ENCODE data around the gene HOXD9.

HOXD9 gene

DNA sequence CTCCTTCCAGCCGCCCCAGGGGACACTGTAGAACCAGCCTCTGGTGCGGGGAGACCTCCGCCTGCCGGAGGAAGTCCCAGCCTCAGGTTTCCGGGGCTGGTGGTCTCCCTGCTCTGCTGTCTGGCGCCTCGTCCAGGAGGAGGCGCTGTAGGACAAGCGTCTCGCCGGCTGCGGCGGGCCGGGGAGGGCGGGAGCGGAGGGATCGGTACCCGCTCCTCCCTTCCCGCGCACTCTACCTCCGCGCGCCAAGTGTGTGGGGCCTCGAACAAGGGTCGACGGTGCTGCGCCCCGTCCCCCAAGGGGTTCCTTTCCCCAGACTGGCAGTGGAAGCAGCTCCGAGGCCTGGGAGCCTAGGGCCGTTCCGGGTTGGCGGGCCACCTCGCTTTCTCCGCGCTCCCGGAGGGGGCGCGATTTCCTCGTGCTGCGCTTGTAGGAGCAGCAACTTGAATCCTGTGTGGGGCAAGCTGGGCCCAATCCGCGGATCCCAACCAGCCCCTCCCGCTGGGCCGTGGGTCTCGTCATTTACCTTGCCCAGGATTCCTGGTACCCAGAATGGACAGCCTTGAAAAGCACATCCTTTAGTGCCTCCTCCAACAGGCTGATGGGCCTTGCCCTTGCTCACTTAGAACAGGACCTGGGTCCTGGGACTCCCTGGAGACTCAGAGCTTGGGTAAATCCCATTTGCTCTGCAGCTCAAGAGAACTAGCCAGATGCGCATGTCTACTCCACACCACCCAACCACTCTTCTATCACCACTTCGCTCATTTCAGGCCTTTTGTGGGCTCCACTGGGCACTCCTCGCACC, 18.2 kb downstream of the HOXD9 start:
- peak; percentile 37 to 40 for DNase-seq

- DNase-seq, result no peak
These were observed 19.8 kb downstream of the HOXD9 start for GRCh38 chr2:176142281-176142680.

- DNase-seq, result no peak
These were observed 22.8 kb downstream of the HOXD9 start for GRCh38 chr2:176145085-176145969.

DNA sequence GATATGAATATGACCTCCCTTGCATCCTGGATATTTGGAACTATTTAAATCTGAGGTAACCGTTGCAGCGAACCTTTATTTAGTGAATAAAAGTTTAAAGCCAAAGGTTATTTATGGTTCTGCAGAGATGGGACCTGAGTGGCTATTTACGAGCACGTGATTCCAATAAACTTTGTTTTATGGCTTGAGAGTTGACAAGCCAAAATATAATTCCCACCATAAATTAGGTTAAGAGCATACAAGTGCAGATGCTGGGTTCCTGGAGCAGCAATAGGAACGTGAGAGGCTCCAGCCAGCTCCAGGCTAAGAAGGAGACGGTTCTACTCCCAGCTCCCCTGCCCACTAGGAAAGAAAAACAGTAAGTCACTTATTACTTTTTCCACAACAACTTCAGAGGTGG, 23.6 kb downstream of the HOXD9 start:
- no peak for DNase-seq

- DNase-seq, result no peak
These were observed 24.1 kb downstream of the HOXD9 start for GRCh38 chr2:176146645-176147044.

GRCh38 chr2:176147210-176147799, 24.8 kb downstream of the HOXD9 start:
- DNase-seq, result no peak

DNA sequence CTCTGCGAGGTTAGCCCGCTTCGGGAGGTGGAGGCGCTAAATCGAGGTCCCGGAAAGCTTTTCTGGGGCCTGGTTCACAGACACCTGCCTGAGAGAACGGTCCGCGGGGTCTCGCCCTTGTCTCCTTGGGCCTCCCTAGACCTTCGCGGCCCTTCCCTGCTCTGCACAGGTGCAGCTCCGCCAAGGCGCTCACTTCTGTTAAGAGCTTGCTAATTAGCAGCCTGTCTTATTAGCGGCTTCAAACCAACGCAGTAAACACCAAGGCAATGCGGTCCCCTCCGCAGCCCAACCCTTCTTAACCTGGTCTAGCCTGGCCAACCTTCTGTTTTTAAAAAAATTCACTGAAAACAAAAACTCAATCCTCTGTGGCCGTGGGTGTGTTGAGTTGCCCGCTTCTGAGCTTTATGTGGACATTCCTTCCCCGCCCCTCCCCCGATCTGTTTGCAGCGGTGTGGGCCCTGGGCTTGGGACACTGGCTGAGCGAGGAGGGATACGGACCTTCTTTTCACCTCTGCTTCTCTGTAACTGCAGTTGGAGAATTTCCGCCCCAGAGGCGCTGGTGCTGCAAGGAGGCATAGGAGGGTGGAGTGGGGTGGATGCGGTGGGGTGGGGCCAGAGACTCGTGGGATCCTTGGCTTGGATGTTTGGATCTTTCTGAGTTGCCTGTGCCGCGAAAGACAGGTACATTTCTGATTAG, 25.4 kb downstream of the HOXD9 start:
- DNase-seq, result no peak

DNA sequence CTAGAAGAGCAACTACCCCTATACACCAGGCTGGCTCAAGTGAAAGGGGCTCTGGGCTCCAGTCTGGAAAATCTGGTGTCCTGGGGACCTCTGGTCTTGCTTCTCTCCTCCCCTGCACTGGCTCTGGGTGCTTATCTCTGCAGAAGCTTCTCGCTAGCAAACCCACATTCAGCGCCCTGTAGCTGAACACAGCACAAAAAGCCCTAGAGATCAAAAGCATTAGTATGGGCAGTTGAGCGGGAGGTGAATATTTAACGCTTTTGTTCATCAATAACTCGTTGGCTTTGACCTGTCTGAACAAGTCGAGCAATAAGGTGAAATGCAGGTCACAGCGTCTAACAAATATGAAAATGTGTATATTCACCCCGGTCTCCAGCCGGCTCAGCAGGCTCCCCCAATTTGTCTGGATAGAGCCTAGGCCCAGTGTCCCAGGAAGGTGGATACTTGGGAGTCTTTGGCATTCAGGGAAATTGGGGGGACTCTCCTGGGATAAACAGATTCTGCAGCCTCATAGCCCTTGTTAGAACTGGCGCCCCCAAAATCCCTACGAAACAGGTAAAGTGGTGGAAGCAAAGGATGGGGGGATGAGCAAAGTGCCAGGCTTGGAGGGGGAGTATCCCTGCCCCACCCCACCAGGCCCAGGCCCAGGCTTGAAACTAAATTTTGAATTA, 26.4 kb downstream of the HOXD9 start:
- no peak for DNase-seq

GRCh38 chr2:176149481-176149938, 27.0 kb downstream of the HOXD9 start:
- DNase-seq, result no peak

DNA sequence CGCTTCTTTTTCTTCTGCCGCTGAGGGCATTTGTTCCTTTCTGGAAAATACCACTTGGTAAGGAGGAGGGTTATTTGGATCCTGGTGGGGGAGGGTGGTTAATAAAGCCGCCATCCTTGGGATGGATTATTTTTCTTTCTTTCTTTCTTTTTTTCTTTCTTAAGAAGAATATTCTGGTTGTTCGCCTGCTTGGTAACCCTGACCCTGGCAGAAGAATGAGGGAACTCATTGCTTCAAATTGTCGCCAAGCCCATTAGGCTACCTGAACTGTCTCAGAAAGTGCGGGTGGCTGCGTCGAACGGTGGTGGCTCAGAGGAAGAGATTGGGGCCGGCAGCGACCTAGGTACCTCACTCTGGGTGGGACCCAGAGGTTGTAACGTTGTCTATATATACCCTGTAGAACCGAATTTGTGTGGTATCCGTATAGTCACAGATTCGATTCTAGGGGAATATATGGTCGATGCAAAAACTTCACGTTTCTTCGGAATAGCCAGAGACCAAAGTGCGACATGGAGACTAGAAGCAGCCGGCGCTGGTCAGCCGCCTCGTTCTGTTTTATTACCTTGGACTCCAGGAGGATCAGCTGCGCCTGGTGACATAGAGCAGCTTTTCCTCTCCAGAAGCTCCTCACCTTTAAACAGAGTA, 27.5 kb downstream of the HOXD9 start:
- no peak for DNase-seq

DNA sequence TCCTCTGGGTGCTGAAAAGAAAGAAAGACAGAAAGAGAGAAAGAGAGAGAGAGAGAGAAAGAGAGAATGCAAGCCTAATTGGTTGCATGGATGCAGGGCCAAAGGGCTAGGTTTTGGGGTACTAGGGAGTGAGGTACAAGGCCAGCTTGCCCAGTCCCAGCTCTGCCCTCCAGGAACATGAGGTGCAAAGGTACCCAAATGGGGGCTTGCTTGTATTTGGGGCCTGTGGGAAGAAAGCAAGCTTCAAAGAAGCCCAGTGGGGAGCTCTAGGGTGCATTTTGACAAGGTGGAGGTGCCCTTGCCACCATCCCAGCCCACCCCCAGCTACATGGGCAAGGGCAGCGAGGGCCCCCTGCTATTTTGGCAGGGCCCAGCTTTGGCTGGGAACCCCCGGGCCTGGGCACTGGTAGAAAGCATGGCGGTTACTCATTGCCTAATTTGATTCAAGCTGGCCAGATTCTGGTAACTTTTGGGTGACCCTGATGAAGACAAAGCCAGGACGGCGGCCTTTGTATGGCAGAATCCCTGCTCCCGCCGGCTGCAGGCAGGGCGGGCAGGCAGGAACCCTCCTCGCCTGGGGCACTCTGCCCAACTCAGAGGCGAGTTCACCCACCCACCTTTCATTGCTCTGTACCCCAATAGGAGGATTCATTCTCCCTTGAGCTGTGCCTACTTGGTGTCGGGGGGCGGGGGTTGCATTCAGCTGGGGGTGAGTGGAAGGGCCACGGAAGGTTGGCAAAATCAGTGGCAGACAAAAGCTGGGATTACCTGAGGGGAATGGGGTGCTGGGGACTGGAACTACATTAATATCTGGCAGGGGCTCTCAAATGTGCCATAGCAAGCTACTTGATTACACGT, 28.3 kb downstream of the HOXD9 start:
- DNase-seq, result no peak

- DNase-seq, result no peak
These were observed 29.1 kb downstream of the HOXD9 start, which contains the start of gene HOXD4 for GRCh38 chr2:176151442-176152287. TSS of gene HOXD4 (plus strand) at chr2:176151550. CDS start at chr2:176151634, 84 bp downstream.

GRCh38 chr2:176152350-176153181, 30.0 kb downstream of the HOXD9 start:
- DNase-seq, result no peak

- no peak for DNase-seq
These were observed 32.2 kb downstream of the HOXD9 start for GRCh38 chr2:176154576-176155252.

GRCh38 chr2:176155356-176156044, 33.0 kb downstream of the HOXD9 start:
- DNase-seq, result no peak

- no peak for DNase-seq
These were observed 33.8 kb downstream of the HOXD9 start for GRCh38 chr2:176156301-176156806.

DNA sequence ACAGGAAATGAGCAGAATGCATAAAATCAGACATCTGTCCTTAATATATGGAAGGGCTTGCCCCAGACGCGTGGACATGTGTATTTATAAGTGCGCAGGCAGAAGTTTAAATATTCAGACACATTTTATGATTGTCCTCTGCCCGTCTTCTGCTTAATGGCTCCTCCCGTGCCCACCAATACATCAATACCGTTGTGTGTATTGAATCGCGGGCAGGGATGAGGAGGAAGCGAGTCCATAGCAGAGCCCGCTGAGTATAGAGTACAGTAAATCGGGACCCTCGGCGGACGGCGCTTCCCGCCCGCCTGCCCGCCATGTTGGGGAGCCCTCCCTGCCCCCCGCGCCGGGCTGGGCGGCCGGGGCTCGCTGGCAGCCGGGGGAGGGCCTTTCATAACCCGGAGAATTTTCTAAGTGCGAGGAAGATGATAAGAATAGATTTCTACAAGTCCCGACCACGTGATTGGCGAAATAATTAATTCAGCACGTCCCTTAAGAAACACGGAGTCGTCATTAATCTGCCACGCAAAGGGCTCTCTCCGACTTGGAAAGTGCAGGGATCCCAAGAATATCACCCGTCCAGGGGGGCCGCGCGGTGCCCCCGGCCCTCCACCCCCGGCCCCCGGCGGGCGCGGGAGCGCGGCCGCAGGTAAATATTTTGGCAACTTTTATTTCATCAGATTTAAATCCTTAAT, 34.4 kb downstream of the HOXD9 start, which contains the start of gene HOXD3:
HOXD3 (plus strand) TSS at position 501 of the 692 bp plus-strand sequence. CDS start 11,808 bp downstream, outside the sequence.
- DNase-seq, result no peak

Data from activated CD4-positive, alpha-beta T cell treated with anti-CD3 and anti-CD28 coated beads for 4 hours (primary cell).